Neural progenitor cell (in vitro differentiated cells): ENCODE data around the gene ZNF346.

Experiments used
- EZH2 ChIP-seq: fragments of 200-600 bp; sonication (generic); IDR thresholded peaks from 2 replicates; pipeline ENCODE4 v1.6.1; 2017; ENCODE audit warnings: antibody characterized with exemption, mild to moderate bottlenecking, moderate library complexity
- EZH2phosphoT487 ChIP-seq: fragments of 200-600 bp; sonication (generic); IDR thresholded peaks from 2 replicates; pipeline ENCODE4 v1.6.1; 2017; ENCODE audit warnings: antibody characterized with exemption
- TF ChIP-seq, protein P1 (sequence below): fragments of 200-600 bp; sonication (generic); IDR thresholded peaks from 2 replicates; pipeline ENCODE4 v1.5.1; 2017; ENCODE audit warnings: antibody characterized with exemption, mild to moderate bottlenecking

DNA sequence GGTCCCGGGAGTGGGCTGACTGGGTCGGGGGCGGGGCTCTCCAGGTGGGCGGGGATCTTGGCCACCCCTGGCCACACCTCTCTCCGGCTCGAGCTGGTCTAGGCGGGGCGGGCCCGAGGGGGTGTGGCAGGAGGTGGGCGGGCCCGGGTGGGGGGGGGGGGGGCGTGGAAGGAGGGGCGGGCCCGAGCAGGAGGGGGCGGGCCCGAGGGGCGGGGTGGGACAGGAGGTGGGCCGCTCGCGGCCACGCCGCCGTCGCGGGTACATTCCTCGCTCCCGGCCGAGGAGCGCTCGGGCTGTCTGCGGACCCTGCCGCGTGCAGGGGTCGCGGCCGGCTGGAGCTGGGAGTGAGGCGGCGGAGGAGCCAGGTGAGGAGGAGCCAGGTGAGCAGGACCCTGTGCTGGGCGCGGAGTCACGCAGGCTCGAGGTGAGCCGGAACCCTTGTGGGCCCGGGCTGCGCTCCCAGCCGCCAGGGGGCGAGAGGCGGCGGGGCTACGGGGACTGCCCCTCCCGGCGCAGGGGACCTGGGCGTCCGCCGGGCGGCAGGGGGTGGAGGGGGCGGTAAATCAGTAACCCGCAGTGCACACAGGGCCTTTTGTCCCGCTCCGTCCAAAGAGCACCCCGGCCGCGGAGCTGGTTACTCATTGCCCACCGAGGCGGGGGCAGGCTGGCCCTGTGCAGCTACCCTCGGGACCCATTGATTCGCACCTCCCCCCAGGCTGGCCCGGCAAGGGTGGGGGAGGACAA lies 64.3 kb downstream of the ZNF346 start, which contains the start of gene FGFR4:
- TF ChIP-seq, protein P1, sequence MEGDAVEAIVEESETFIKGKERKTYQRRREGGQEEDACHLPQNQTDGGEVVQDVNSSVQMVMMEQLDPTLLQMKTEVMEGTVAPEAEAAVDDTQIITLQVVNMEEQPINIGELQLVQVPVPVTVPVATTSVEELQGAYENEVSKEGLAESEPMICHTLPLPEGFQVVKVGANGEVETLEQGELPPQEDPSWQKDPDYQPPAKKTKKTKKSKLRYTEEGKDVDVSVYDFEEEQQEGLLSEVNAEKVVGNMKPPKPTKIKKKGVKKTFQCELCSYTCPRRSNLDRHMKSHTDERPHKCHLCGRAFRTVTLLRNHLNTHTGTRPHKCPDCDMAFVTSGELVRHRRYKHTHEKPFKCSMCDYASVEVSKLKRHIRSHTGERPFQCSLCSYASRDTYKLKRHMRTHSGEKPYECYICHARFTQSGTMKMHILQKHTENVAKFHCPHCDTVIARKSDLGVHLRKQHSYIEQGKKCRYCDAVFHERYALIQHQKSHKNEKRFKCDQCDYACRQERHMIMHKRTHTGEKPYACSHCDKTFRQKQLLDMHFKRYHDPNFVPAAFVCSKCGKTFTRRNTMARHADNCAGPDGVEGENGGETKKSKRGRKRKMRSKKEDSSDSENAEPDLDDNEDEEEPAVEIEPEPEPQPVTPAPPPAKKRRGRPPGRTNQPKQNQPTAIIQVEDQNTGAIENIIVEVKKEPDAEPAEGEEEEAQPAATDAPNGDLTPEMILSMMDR = peak; percentile 75
- TF ChIP-seq EZH2phosphoT487 (no peak), EZH2 (no peak)
